ENCODE data around the gene NEU2.
"Not testable (repeated sequence)": the region's sequence is repeated elsewhere in the genome, so short reads cannot be mapped to it uniquely, and the experiment has no call there.

Gene NEU2

GRCh38 chr2:233035426-233036161 lies 3.1 kb downstream of the NEU2 start:
- DNase-seq = no peak

DNA sequence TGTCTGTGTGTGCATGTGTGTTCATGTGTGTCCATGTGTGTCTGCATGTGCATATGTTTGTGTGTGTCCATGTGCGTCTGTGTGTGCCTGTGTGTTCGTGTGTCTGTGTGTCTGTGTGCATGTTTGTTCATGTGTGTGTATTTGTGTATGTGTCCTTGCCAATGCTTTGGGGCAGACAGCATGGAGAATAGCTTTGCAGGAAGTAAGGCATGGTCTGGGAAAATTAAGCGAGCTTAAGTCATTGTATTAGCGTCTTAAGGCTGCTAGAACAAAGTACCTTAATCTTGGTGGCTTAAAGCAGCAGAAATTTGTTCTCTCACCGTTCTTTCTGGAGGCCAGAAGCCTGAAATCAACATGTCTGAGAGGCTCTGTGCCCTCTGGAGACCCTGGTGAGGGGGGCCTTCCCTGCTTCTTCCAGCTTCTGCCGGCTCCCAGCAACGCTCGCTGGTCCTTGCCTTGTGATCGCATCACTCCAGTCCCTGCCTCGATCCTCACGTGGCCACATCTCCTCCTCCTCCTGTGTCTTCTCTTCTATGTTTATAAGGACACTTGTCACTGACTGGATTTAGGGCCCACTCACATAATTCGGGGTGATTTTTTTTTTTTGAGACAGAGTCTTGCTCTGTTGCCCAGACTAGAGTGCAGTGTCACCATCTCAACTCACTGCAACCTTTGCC lies 3.8 kb downstream of the NEU2 start:
- no peak for DNase-seq

DNA sequence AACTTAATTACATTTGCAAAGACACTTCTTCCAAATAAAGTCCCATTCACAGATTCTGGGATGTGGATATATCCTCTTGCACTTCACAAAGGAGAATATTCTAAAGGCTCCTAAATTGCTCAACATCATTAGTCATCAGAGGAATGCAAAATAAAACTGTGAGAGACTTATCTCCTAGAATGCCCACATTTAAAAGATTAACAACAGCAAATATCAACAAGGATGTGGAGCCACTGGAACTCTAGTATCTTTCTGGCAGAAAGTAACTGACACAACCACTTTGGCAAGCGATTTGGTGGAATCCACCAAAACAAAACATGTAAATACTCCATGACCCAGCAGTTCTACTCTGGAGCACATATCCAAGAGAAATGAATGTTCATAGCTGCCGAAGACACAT lies 4.6 kb downstream of the NEU2 start:
- DNase-seq = no peak

DNA sequence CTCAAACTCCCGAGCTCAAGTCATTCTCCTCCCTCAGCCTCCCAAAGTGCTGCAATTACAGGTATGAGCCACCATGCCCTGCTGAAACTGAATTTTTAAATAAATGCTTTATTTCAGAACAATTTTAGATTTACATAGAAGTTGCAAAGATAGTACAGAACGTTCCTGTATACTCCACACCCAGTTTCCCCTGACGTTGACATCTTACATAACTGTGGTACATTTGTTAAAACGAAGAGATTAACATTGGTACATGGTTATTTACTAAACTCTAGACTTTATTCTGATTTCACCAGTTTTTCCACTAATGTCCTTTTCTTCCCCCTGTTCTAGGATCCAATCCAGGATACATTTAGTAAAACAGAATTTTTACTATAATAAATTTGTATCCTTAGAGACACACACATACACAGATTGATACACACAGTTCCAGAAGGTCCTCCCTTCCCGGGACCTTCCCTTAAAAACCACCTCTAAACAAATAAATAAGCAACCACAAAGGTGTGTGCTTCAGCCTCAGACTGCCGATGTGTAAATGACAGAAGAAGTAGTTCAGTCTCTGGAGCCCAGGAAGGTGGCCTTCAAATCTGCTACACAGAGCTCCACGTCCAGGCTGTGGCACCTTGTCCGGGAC lies 6.9 kb downstream of the NEU2 start:
- no peak for DNase-seq

DNA sequence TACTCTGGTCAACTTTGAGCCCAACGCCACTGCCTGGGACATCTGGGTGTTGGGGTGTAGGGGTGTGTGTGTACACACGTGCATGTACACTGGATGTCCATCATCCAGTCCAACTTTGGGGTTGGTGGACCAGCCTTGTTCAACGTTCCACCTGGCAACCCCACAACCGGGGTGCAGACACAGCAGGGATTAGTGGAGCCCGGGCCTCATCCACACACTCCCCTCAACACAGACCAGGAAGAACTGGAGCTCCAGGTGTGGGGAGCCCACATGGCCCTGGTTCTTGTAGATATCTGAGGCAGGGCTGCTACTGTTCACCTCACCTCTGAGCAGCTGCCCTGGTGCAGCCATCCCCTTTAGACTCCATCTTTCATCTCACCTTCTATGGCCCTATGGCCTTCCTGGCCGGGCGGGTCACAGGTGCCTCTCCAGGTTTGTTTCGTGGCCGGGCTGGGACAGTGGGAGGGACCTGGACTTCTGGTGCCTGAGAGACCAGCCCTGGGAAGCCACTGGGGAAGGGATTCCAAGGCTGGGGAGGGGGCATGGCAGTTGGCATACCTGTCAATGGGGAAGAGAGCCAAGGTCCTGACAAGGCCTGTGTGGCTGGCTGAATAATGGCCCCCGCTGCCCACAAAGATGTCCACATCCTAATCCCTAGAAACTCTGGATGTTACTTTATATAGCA lies 7.5 kb downstream of the NEU2 start:
- no peak for DNase-seq

GRCh38 chr2:233040571-233040970 lies 8.1 kb downstream of the NEU2 start:
- DNase-seq = no peak

DNA sequence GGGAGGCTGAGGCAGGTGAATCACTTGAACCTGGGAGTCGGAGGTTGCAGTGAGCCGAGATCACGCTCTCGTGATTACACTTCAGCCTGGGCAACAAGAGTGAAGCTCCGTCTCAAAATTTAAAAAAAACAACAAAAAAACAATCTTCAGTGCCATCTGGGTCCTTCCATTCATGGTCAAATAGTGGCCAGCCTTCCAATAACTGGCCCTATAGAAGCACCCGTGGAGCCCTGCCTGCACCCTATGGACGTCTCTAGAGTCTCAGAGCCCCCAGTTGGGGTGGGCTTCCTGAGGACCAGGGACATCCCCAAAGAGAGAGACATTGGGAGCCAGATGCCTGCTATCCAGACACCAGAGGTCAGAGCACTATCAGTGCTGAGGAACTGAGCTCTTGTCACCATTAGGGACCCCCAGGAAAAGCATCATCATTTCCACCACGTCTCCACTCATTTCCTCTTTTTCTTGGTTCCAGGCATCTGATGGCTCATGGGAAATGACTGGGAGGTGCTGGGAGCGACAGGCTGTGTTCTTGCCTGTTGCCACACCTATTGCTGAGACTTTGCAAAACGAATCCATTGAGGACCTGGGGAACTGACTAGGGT lies 9.4 kb downstream of the NEU2 start:
- no peak for DNase-seq

- DNase-seq = no peak
These were observed 10.1 kb downstream of the NEU2 start for GRCh38 chr2:233042549-233042948.

DNA sequence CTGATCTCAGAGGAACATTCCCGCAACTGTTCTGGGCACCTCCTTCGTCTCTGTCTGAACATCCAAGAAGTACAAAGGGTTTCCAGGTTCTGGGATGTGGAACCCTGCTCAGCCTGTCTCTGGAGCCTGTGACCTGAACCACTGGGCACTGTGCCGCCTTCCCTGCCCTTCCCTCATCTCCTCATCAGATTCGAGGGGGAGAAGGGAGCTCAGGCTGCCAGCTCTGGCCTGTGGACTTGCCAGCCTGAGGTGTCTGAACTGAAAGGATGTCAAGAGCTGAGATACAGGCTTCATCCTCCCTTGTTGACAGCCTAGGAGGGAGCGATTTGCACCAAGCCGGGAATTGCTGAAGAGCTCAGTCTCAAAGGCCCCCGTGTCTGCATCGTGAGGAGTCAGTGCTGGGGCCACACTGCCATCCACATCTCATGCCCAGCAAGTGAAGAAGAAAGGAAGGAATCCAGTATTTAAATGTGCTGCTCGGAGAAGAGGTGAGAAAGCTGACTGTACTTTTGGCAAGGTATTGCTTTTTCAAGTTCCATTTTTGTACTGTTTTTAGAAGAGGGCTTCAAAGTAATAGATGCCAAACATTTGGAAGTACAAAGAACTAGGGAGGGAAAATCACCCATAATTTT lies 12.6 kb downstream of the NEU2 start:
- DNase-seq = no peak

- no peak for DNase-seq
These were observed 14.7 kb downstream of the NEU2 start for GRCh38 chr2:233047206-233047605.

- no peak for DNase-seq
These were observed 15.2 kb downstream of the NEU2 start for GRCh38 chr2:233047667-233048066.

GRCh38 chr2:233048569-233049193 lies 16.2 kb downstream of the NEU2 start:
- DNase-seq = no peak

GRCh38 chr2:233049194-233049761 lies 16.8 kb downstream of the NEU2 start:
- DNase-seq = no peak

DNA sequence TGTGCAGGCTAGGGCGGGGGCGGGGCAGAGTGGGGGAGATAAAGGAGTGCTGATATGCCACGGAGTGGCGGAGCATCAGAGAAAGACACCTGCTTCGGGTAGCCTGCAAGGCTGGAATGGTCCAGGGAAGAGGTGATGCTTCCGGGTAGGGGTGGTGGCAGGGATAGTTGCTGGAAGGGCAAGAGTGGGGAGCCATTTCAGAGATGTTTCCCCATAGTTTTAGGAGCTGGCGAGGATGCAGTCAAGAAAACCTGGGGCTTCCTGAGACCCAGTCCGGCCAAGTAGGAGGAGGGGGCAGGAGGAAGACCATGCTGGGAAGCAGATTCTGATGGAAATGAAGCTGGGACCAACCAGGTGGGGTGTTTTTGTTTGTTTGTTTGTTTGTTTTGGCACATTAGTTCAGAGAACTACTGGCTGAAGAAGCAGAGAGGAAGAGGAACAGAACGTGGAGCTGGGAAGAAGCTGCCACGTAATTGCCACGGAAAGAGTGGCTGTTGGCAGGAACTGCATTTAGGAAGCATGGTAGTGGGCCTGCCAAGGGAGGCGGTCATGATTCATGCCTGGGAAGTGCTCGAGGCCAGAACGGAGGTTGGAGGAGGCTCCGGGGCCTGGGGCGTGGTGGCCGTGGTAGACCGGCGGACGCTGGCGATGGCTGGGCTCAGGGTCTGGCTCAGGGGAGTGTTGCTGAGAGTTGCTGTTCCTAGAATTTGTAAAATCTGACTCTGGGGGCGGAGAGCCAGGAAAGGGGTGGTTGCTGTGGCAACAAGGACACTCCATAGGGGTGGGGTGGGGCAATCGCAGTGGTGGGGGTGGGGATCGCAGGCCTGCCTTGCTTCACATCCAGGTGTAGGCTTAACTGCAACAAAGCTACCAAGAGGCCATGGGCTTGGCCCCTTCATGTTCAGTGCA lies 19.0 kb downstream of the NEU2 start:
- no peak for DNase-seq

- DNase-seq = not testable (repeated sequence)
These were observed 20.0 kb downstream of the NEU2 start for GRCh38 chr2:233052517-233052916.

- DNase-seq = peak; percentile 46
These were observed 21.7 kb downstream of the NEU2 start for GRCh38 chr2:233053928-233054784.

GRCh38 chr2:233055362-233055761 lies 22.9 kb downstream of the NEU2 start:
- DNase-seq = no peak

DNA sequence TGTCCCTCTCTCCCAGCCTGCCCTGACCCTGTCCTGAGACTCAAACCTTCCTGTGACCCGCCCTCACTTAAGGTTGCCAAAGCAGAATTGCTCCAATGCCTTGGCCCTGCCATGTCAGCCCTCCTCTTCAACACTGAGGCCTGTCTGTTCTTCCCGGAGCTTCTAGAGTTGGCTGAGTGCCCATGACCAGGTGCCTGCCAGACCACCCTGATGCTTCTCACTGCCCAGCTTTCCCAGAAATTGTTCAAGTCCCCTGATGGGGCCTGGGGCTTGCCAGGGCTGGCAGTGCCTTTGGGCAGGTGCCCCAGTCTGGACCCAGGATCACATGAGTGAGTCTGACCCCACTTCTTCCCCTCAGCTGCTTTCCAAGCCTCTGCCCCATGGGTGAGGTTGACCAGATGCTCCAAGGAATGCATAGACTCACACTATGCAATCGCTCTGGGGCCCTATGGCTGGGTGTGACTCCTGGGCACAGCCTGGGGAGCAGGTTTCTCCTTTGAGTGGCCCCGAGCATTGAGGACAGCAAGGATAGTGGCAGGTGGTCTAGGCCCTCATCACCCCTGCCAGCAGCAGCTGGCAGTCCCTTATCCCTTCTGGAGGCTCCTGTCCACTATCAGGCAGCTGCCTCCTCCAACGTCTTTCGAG lies 24.6 kb downstream of the NEU2 start:
- no peak for DNase-seq
